Measurements from ENCODE around the gene BLOC1S1. TPM values are rescaled to one million over a fixed set of nuclear protein-coding genes. Genes with fewer than 3 reads are reported as not detected.
"Not testable (repeated sequence)": the region's sequence is repeated elsewhere in the genome, so short reads cannot be mapped to it uniquely, and the experiment has no call there.

The BLOC1S1 gene
- total RNA-seq, 2 experiments from 2014 or later, result 116 to 135 TPM

GRCh38 chr12:55742719-55743405, 27.0 kb downstream of the BLOC1S1 start, which contains the start of gene GDF11:
TSS of gene GDF11 (plus strand) at chr12:55743122. CDS start at chr12:55743317, 195 bp downstream.
- H3K4me3 Mint-ChIP-seq, result peak within 1 kb of the TSS; percentile 87
- peak within 1 kb of the TSS; percentile 73 for H3K27ac Mint-ChIP-seq
- no peaks in the 10 kb centered on the region for H3K36me3 Mint-ChIP-seq
- peak; percentile 60 for ATAC-seq (ENCODE audit: low read depth)
- DNase-seq, result peak; percentile 77
- no peaks in the 10 kb centered on the region for H3K9me3 Mint-ChIP-seq
- POLR2A ChIA-PET, result interaction anchor here (0.6 to 2.4 kb wide), 10 partner anchors 11 to 314 kb away, joined by 3 to 11 read pairs (median 5); partner anchors contain the start of genes CD63, ORMDL2, PYM1 and SARNP
- H3K27me3 Mint-ChIP-seq, result peaks cover 4% of the 10 kb centered on the region
- H3K4me1 Mint-ChIP-seq, result peaks cover 40% of the 10 kb centered on the region

- ATAC-seq (ENCODE audit: low read depth) (peak; percentile 45), DNase-seq (peak; percentile 73)
- Mint-ChIP-seq H3K27me3 (peaks cover 4% of the 10 kb centered on the region), H3K36me3 (no peaks in the 10 kb centered on the region), H3K4me3 (peak overlapping the region; percentile 87), H3K9me3 (no peaks in the 10 kb centered on the region), H3K4me1 (peaks cover 34% of the 10 kb centered on the region), H3K27ac (peak overlapping the region; percentile 73)
- POLR2A ChIA-PET, result interaction anchor here (0.6 to 2.4 kb wide), 12 partner anchors 8 to 201 kb away, joined by 3 to 11 read pairs (median 4); partner anchors contain the start of genes CD63, ORMDL2, PYM1 and SARNP
These were observed 27.8 kb downstream of the BLOC1S1 start for GRCh38 chr12:55743406-55744339.

- POLR2A ChIA-PET, result interaction anchor here (0.6 to 2.4 kb wide), 10 partner anchors 7 to 201 kb away, joined by 3 to 11 read pairs (median 6); partner anchors contain the start of genes CD63, ORMDL2, PYM1 and SARNP
- Mint-ChIP-seq H3K4me3 (peak overlapping the region; percentile 87), H3K36me3 (peaks cover 4% of the 10 kb centered on the region), H3K4me1 (peaks cover 32% of the 10 kb centered on the region), H3K27ac (peak overlapping the region; percentile 73), H3K27me3 (peaks cover 4% of the 10 kb centered on the region), H3K9me3 (no peaks in the 10 kb centered on the region)
- no peak for ATAC-seq (ENCODE audit: low read depth)
- no peak for DNase-seq
These were observed 28.6 kb downstream of the BLOC1S1 start for GRCh38 chr12:55744340-55745030.

- ATAC-seq (ENCODE audit: low read depth) (no peak), DNase-seq (no peak)
- H3K4me3 Mint-ChIP-seq, result no peak overlapping the region
- POLR2A ChIA-PET, result interaction anchor here (1.3 kb wide), 1 partner anchor 72 kb away, joined by 4 read pairs; the partner anchor contains the start of genes ORMDL2 and SARNP
- H3K27me3 Mint-ChIP-seq, result peaks cover 4% of the 10 kb centered on the region
- peaks cover 32% of the 10 kb centered on the region for H3K4me1 Mint-ChIP-seq
- no peak overlapping the region for H3K27ac Mint-ChIP-seq
- H3K9me3 Mint-ChIP-seq, result no peaks in the 10 kb centered on the region
- peaks cover 7% of the 10 kb centered on the region for H3K36me3 Mint-ChIP-seq
These were observed 29.7 kb downstream of the BLOC1S1 start for GRCh38 chr12:55745361-55746173.

GRCh38 chr12:55746174-55746912, 30.5 kb downstream of the BLOC1S1 start:
- peaks cover 30% of the 10 kb centered on the region for H3K4me1 Mint-ChIP-seq
- H3K4me3 Mint-ChIP-seq, result no peak overlapping the region
- ATAC-seq (ENCODE audit: low read depth) (no peak), DNase-seq (no peak)
- no peaks in the 10 kb centered on the region for H3K9me3 Mint-ChIP-seq
- H3K27me3 Mint-ChIP-seq, result peaks cover 4% of the 10 kb centered on the region
- H3K27ac Mint-ChIP-seq, result peak overlapping the region; percentile 43
- POLR2A ChIA-PET, result interaction anchor here (0.7 kb wide), 1 partner anchor 699 kb away, joined by 3 read pairs; no protein-coding TSS in a partner anchor
- peaks cover 7% of the 10 kb centered on the region for H3K36me3 Mint-ChIP-seq

GRCh38 chr12:55746913-55747231, 31.0 kb downstream of the BLOC1S1 start:
- Mint-ChIP-seq H3K27me3 (peaks cover 4% of the 10 kb centered on the region), H3K9me3 (no peaks in the 10 kb centered on the region), H3K27ac (no peak overlapping the region), H3K36me3 (peaks cover 7% of the 10 kb centered on the region), H3K4me1 (peaks cover 29% of the 10 kb centered on the region), H3K4me3 (no peak overlapping the region)
- no peak for ATAC-seq (ENCODE audit: low read depth)
- POLR2A ChIA-PET, result interaction anchor here (0.7 kb wide), 1 partner anchor 698 kb away, joined by 3 read pairs; no protein-coding TSS in a partner anchor
- DNase-seq, result no peak

GRCh38 chr12:55748230-55748993, 32.6 kb downstream of the BLOC1S1 start:
- Mint-ChIP-seq H3K4me3 (no peak overlapping the region), H3K27ac (no peak overlapping the region), H3K36me3 (peaks cover 9% of the 10 kb centered on the region), H3K9me3 (no peaks in the 10 kb centered on the region), H3K27me3 (no peaks in the 10 kb centered on the region), H3K4me1 (peaks cover 22% of the 10 kb centered on the region)
- POLR2A ChIA-PET, result interaction anchor here (0.6 kb wide), 1 partner anchor 225 kb away, joined by 4 read pairs; the partner anchor contains the start of gene RAB5B
- DNase-seq (no peak), ATAC-seq (ENCODE audit: low read depth) (no peak)

GRCh38 chr12:55755246-55755645, 39.4 kb downstream of the BLOC1S1 start:
- POLR2A ChIA-PET, result no interaction called here
- Mint-ChIP-seq H3K36me3 (peaks cover 24% of the 10 kb centered on the region), H3K4me1 (peaks cover 3% of the 10 kb centered on the region), H3K4me3 (no peak overlapping the region), H3K27ac (no peak overlapping the region), H3K27me3 (no peaks in the 10 kb centered on the region), H3K9me3 (no peaks in the 10 kb centered on the region)
- DNase-seq, result no peak
- no peak for ATAC-seq (ENCODE audit: low read depth)

- H3K36me3 Mint-ChIP-seq, result peaks cover 31% of the 10 kb centered on the region
- no peaks in the 10 kb centered on the region for H3K27me3 Mint-ChIP-seq
- no peaks in the 10 kb centered on the region for H3K9me3 Mint-ChIP-seq
- ATAC-seq (ENCODE audit: low read depth), result no peak
- DNase-seq, result no peak
- H3K27ac Mint-ChIP-seq, result no peak overlapping the region
- no peak overlapping the region for H3K4me3 Mint-ChIP-seq
- POLR2A ChIA-PET, result interaction anchor here (0.6 kb wide), 1 partner anchor 14 kb away, joined by 3 read pairs; no protein-coding TSS in a partner anchor
- H3K4me1 Mint-ChIP-seq, result peaks cover 1% of the 10 kb centered on the region
These were observed 41.9 kb downstream of the BLOC1S1 start for GRCh38 chr12:55757701-55758100.

GRCh38 chr12:55758575-55758974, 42.7 kb downstream of the BLOC1S1 start:
- POLR2A ChIA-PET, result interaction anchor here (0.7 kb wide), 1 partner anchor 22 kb away, joined by 7 read pairs; no protein-coding TSS in a partner anchor
- peaks cover 31% of the 10 kb centered on the region for H3K36me3 Mint-ChIP-seq
- ATAC-seq (ENCODE audit: low read depth); H3K4me1 Mint-ChIP-seq; H3K27ac Mint-ChIP-seq; H3K9me3 Mint-ChIP-seq; H3K4me3 Mint-ChIP-seq; H3K27me3 Mint-ChIP-seq; DNase-seq: not testable (repeated sequence)

GRCh38 chr12:55760663-55761062, 44.8 kb downstream of the BLOC1S1 start:
- ATAC-seq (ENCODE audit: low read depth) (no peak), DNase-seq (no peak)
- Mint-ChIP-seq H3K4me3 (no peak overlapping the region), H3K27ac (no peak overlapping the region), H3K36me3 (peaks cover 31% of the 10 kb centered on the region), H3K4me1 (peaks cover 1% of the 10 kb centered on the region), H3K27me3 (no peaks in the 10 kb centered on the region), H3K9me3 (no peaks in the 10 kb centered on the region)
- POLR2A ChIA-PET, result no interaction called here
